Caco-2 (cell line): ENCODE data around the gene PPP4R3A. TPM values are rescaled to one million over a fixed set of nuclear protein-coding genes. Genes with fewer than 3 reads are reported as not detected.

Source experiments
- BruUV-seq: library from RNA; stranded (reverse); fragments of 400-500 nt; replicated peaks from 2 replicates; lab custom pipeline; 2021; lab: Mats Ljungman, UMichigan
- CTCF ChIA-PET: fragments of 300-600 bp; sonication (Branson Sonifier 250); formaldehyde crosslinking; loops from one replicate; lab custom pipeline; 2022; ENCODE audit warnings: antibody characterized with exemption; lab: Charles Lee
- POLR2A ChIA-PET: fragments of 300-600 bp; sonication (Branson Sonifier 250); formaldehyde crosslinking; loops from one replicate; lab custom pipeline; 2022; ENCODE audit warnings: antibody characterized with exemption; lab: Charles Lee
- DNase-seq, 2 experiments: peaks; one replicate each; pipeline versions ENCODE4 v3.0.0 to v3.0.0-alpha.2; 2020 to 2022
- H3K27me3 ChIP-seq: replicated peaks from 2 replicates; pipeline ENCODE4 v1.6.0; 2011; ENCODE audit warnings: low read length; ENCODE audit not compliant: control insufficient read depth, insufficient read depth
- H3K36me3 ChIP-seq: 2 replicates; pipeline ENCODE4 v1.5.1; 2011; ENCODE audit warnings: low read length; ENCODE audit not compliant: control insufficient read depth, insufficient read depth
- H3K4me1 ChIP-seq: fragments of 250-450 bp; sonication (Bioruptor Pico); 2 replicates; pipeline ENCODE4 v1.5.1; 2020; ENCODE audit warnings: mild to moderate bottlenecking
- H3K4me3 ChIP-seq: 2 replicates; pipeline ENCODE4 v1.5.1; 2011; ENCODE audit warnings: low read depth, mild to moderate bottlenecking, control low read depth, low read length
- H3K9me3 ChIP-seq: fragments of 250-450 bp; sonication (Bioruptor Pico); 2 replicates; pipeline ENCODE4 v1.5.1; 2020; ENCODE audit warnings: mild to moderate bottlenecking, moderate library complexity
- H3K27ac Mint-ChIP-seq: one replicate; pipeline ENCODE4 v1.8.0; 2022; ENCODE audit warnings: mixed read lengths; ENCODE audit not compliant: unreplicated experiment
- H3K27me3 Mint-ChIP-seq: one replicate; pipeline ENCODE4 v1.8.0; 2022; ENCODE audit warnings: mixed read lengths; ENCODE audit not compliant: insufficient read depth, unreplicated experiment
- H3K36me3 Mint-ChIP-seq: one replicate; pipeline ENCODE4 v1.8.0; 2022; ENCODE audit warnings: mild to moderate bottlenecking, mixed read lengths; ENCODE audit not compliant: insufficient read depth, unreplicated experiment
- H3K4me1 Mint-ChIP-seq: one replicate; pipeline ENCODE4 v1.8.0; 2022; ENCODE audit warnings: low read depth, mixed read lengths; ENCODE audit not compliant: unreplicated experiment
- H3K4me3 Mint-ChIP-seq: one replicate; pipeline ENCODE4 v1.8.0; 2022; ENCODE audit warnings: mild to moderate bottlenecking, moderate library complexity, mixed read lengths; ENCODE audit not compliant: unreplicated experiment
- H3K9me3 Mint-ChIP-seq: one replicate; pipeline ENCODE4 v1.8.0; 2022; ENCODE audit warnings: mixed read lengths; ENCODE audit not compliant: unreplicated experiment
- CTCF ChIP-seq, 2 experiments: fragments of 200-600 bp in 1 of 2; IDR thresholded peaks; 1 replicate in 1 of 2; 2 replicates in 1 of 2; pipeline versions ENCODE4 v1.5.1 to v1.8.0; 2011 to 2022; ENCODE audit warnings: antibody characterized with exemption in 1 of 2, control low read depth in 1 of 2, inconsistent platforms in 1 of 2, low read depth in 1 of 2, low read length in 1 of 2, mild to moderate bottlenecking in 1 of 2, moderate library complexity in 1 of 2; ENCODE audit not compliant: insufficient read depth in 1 of 2, severe bottlenecking in 1 of 2, unreplicated experiment in 1 of 2
- intact Hi-C: fragments of 100-400 bp; cut with micrococcal nuclease; formaldehyde crosslinking; loops from one replicate; pipeline ENCODE4 v1.10.0; 2022; ENCODE audit not compliant: unreplicated experiment
- total RNA-seq: library from RNA; stranded (reverse); gene quantifications from 2 replicates; pipeline ENCODE4 v1.2.3, GENCODE V29; 2022

Gene PPP4R3A
- total RNA-seq, 1 experiment from 2014 or later, result 98.9 TPM

- Mint-ChIP-seq H3K4me1 (no peaks in the 10 kb centered on the region), H3K4me3 (no peak overlapping the region), H3K36me3 (peaks cover 92% of the 10 kb centered on the region), H3K27me3 (no peaks in the 10 kb centered on the region), H3K9me3 (no peaks in the 10 kb centered on the region), H3K27ac (no peak overlapping the region)
- no peak for TF ChIP-seq CTCF (IDR thresholded peaks at IDR 0.05; ENCODE audit: insufficient read depth in 1 of 2, low read depth in 1 of 2, low read length in 1 of 2, severe bottlenecking in 1 of 2, unreplicated experiment in 1 of 2)
- intact Hi-C loops, result no loop called here
- ChIA-PET CTCF (no interaction called here), POLR2A (no interaction called here)
- BruUV-seq, result no TSS peak
- Histone ChIP-seq H3K4me1 (no peaks in the 10 kb centered on the region), H3K9me3 (no peaks in the 10 kb centered on the region), H3K36me3 (peaks cover 2% of the 10 kb centered on the region), H3K4me3 (no peak overlapping the region), H3K27me3 (no peaks in the 10 kb centered on the region)
- no peak for DNase-seq
Observed at GRCh38 chr14:91458612-91459011, 51.5 kb downstream of the PPP4R3A start.

GRCh38 chr14:91456283-91456682, 53.8 kb downstream of the PPP4R3A start:
- Mint-ChIP-seq H3K9me3 (no peaks in the 10 kb centered on the region), H3K27ac (no peak overlapping the region), H3K4me1 (no peaks in the 10 kb centered on the region), H3K36me3 (peaks cover 85% of the 10 kb centered on the region), H3K4me3 (no peak overlapping the region), H3K27me3 (no peaks in the 10 kb centered on the region)
- no peak for DNase-seq
- Histone ChIP-seq H3K27me3 (no peaks in the 10 kb centered on the region), H3K9me3 (no peaks in the 10 kb centered on the region), H3K4me3 (no peak overlapping the region), H3K4me1 (no peaks in the 10 kb centered on the region), H3K36me3 (peaks cover 2% of the 10 kb centered on the region)
- CTCF ChIA-PET, result no interaction called here
- intact Hi-C loops, result no loop called here
- no TSS peak for BruUV-seq
- POLR2A ChIA-PET, result no interaction called here
- no peak for TF ChIP-seq CTCF (IDR thresholded peaks at IDR 0.05; ENCODE audit: insufficient read depth in 1 of 2, low read depth in 1 of 2, low read length in 1 of 2, severe bottlenecking in 1 of 2, unreplicated experiment in 1 of 2)

- Mint-ChIP-seq H3K27me3 (no peaks in the 10 kb centered on the region), H3K4me3 (no peak overlapping the region), H3K4me1 (no peaks in the 10 kb centered on the region), H3K9me3 (no peaks in the 10 kb centered on the region), H3K27ac (no peak overlapping the region), H3K36me3 (peaks cover 68% of the 10 kb centered on the region)
- no peak overlapping the region for H3K4me3 ChIP-seq
- H3K36me3 ChIP-seq, result no peaks in the 10 kb centered on the region; the same call in 1 of the 2 replicates
- TF ChIP-seq CTCF (IDR thresholded peaks at IDR 0.05; ENCODE audit: insufficient read depth in 1 of 2, low read depth in 1 of 2, low read length in 1 of 2, severe bottlenecking in 1 of 2, unreplicated experiment in 1 of 2), result no peak
- DNase-seq, result no peak
- H3K27me3 ChIP-seq, result no peaks in the 10 kb centered on the region
- BruUV-seq, result no TSS peak
- intact Hi-C loops, result no loop called here
- POLR2A ChIA-PET, result no interaction called here
- no peaks in the 10 kb centered on the region for H3K9me3 ChIP-seq
- CTCF ChIA-PET, result no interaction called here
- H3K4me1 ChIP-seq, result no peaks in the 10 kb centered on the region
Observed at GRCh38 chr14:91454580-91454979, 55.5 kb downstream of the PPP4R3A start.
